ENCODE results near the gene LMF1. TPM values are rescaled to one million over a fixed set of nuclear protein-coding genes. Genes with fewer than 3 reads are reported as not detected.

The LMF1 gene
- total and polyA plus RNA-seq, 7 experiments from 2014 or later = 10.6 to 63.1 (median 41.3) TPM

DNA sequence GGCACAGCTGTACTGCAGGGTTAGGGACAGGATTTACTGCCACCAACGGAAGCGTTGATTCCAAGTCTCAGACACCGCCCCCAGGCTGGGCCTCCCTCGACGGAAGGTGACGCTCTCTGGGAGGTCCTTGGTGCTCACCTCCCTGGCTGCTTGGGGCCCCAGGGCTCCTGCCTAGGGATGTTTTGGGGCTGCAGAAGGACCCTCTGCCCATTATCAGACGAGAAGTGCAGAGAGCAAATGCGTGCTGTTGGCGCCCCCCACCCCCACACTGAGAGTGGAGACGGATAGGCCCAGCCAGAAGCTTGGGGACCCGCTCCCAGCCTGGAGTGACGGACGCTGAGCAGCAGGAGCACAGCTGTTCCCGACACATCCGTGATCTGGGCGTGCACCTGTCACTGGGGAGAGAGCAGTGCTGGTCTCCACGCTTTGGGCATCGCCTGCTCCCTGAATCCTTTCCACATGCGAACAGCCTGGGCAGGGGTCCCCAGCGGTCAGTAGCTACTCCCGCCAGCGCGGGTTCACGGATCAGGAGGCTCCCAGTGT lies 5.7 kb upstream of the LMF1 start:
- Mint-ChIP-seq H3K4me1 (peaks cover 6 to 38% (median 27%) of the 10 kb centered on the region in 7 donors), H3K27ac (peak overlapping the region in 5 of 9 donors; percentile 33 to 81 (median 49)), H3K36me3 (no peaks in the 10 kb centered on the region), H3K4me3 (peak overlapping the region in 2 of 10 donors; percentile 12 to 16), H3K27me3 (peaks cover 0 to 25% (median 0%) of the 10 kb centered on the region in 5 donors), H3K9me3 (peaks cover 0 to 3% (median 0%) of the 10 kb centered on the region in 11 donors)
- no peaks in the 10 kb centered on the region for H3K9me3 ChIP-seq (ENCODE audit: control insufficient read depth in 2 of 3, low read length in 3 of 3)
- CTCF ChIA-PET = interaction anchor here (1.6 kb wide), 1 partner anchor 79 kb away, joined by 4 read pairs; no protein-coding TSS in a partner anchor
- ATAC-seq (peak; percentile 68), DNase-seq (peak in 6 of 9 donors; percentile 44 to 66 (median 52))
- H3K36me3 ChIP-seq (ENCODE audit: control insufficient read depth in 2 of 3, insufficient read depth in 3 of 3, low read length in 3 of 3) = peaks cover 0 to 3% (median 0%) of the 10 kb centered on the region in 3 experiments
- peak overlapping the region; percentile 46 for H3K27ac ChIP-seq (ENCODE audit: low read depth, low read length)
- no peak overlapping the region for H3K4me3 ChIP-seq (ENCODE audit: low read length)
- intact Hi-C loops (cut with micrococcal nuclease) = loop anchor here in 1 of 2 donors (10.0 kb wide), 1 partner anchor 262 kb away; the partner anchor contains the start of gene METRN
- H3K4me1 ChIP-seq (ENCODE audit: control insufficient read depth in 2 of 2, insufficient read depth in 2 of 2, low read length in 2 of 2) = peaks cover 0 to 21% of the 10 kb centered on the region in 2 donors
- POLR2A ChIA-PET = interaction anchor here (1.2 kb wide), 1 partner anchor 12 kb away, joined by 4 read pairs; no protein-coding TSS in a partner anchor
- H3K27me3 ChIP-seq (ENCODE audit: control insufficient read depth in 2 of 2, insufficient read depth in 2 of 2, low read length in 2 of 2) = no peaks in the 10 kb centered on the region

DNA sequence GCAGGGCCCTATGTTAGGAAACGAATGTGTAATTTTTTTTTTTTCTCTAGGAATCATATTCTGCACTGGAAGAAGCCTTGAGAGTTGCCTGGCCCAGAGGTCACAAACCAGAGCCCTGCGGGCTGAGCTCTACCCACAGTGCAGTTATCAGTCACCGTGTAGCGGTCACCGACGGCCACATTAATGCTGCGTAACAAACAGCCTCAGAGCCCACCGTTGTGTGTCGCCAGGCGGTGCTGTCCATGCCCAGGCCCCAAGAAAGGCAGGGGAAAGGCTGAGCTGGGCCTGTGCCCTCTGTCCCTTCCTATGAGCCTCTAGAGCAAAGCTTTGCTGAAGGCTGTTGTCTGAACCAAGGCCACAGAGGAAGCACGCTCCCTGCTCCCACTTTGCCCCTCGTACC lies 4.5 kb upstream of the LMF1 start:
- Histone ChIP-seq H3K4me1 (ENCODE audit: control insufficient read depth in 2 of 2, insufficient read depth in 2 of 2, low read length in 2 of 2) (peaks cover 0 to 26% of the 10 kb centered on the region in 2 donors), H3K36me3 (ENCODE audit: control insufficient read depth in 2 of 3, insufficient read depth in 3 of 3, low read length in 3 of 3) (no peaks in the 10 kb centered on the region), H3K9me3 (ENCODE audit: control insufficient read depth in 2 of 3, low read length in 3 of 3) (no peaks in the 10 kb centered on the region), H3K27ac (ENCODE audit: low read depth, low read length) (no peak overlapping the region), H3K4me3 (ENCODE audit: low read length) (no peak overlapping the region), H3K27me3 (ENCODE audit: control insufficient read depth in 2 of 2, insufficient read depth in 2 of 2, low read length in 2 of 2) (no peaks in the 10 kb centered on the region)
- Mint-ChIP-seq H3K4me3 (no peak overlapping the region), H3K27me3 (peaks cover 0 to 22% (median 0%) of the 10 kb centered on the region in 5 donors), H3K9me3 (no peaks in the 10 kb centered on the region), H3K36me3 (no peaks in the 10 kb centered on the region), H3K27ac (peak overlapping the region in 2 of 9 donors; percentile 4 to 53), H3K4me1 (peaks cover 7 to 39% (median 30%) of the 10 kb centered on the region in 7 donors)
- intact Hi-C loops (cut with micrococcal nuclease) = loop anchor here in 1 of 2 donors (10.0 kb wide), 1 partner anchor 260 kb away; the partner anchor contains the start of gene METRN
- ChIA-PET CTCF (no interaction called here), POLR2A (no interaction called here)
- ATAC-seq = no peak
- no peak for DNase-seq

DNA sequence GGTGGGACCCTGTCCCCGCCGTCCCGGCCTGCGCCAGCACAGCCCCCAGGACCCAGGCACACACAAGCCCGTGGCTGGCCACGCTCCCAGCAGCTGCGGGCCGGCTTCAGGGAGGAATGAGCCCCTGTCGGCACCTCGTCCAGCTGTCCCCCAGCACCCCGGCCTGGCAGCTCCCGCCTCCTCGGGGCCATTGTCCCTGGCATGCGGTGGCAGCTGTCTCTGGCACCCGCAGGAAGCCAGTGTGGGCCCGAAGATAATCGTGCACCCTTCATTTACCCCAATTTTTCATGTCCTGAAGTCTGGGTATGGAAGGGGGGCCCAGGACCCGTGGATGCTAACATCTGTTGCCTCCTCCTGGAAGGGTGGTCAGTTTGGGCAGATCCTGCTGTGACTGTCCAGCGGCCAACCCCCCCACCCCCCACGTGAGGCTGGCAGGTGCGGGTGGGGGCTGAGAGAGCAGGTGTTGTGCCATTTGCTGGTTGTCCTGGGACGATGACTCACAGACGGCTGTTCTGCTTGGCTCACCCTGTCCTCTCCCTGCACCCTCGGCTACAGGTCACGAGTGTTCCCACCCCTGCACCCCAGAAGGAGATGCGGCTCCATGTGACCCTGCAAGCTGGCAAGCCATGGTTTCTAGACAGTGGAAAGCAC lies 4.0 kb upstream of the LMF1 start:
- Mint-ChIP-seq H3K27ac (no peak overlapping the region), H3K4me3 (no peak overlapping the region), H3K4me1 (peaks cover 9 to 41% (median 30%) of the 10 kb centered on the region in 7 donors), H3K36me3 (no peaks in the 10 kb centered on the region), H3K27me3 (peaks cover 0 to 22% (median 0%) of the 10 kb centered on the region in 5 donors), H3K9me3 (no peaks in the 10 kb centered on the region)
- ATAC-seq = no peak
- no peaks in the 10 kb centered on the region for H3K36me3 ChIP-seq (ENCODE audit: control insufficient read depth in 2 of 3, insufficient read depth in 3 of 3, low read length in 3 of 3)
- CTCF ChIA-PET = no interaction called here
- H3K4me3 ChIP-seq (ENCODE audit: low read length) = no peak overlapping the region
- H3K27ac ChIP-seq (ENCODE audit: low read depth, low read length) = no peak overlapping the region
- intact Hi-C loops (cut with micrococcal nuclease) = loop anchor here in 1 of 2 donors (5.0 to 10.0 kb wide), 2 partner anchors 187 to 260 kb away; partner anchors contain the start of genes CHTF18, METRN and RPUSD1
- H3K27me3 ChIP-seq (ENCODE audit: control insufficient read depth in 2 of 2, insufficient read depth in 2 of 2, low read length in 2 of 2) = no peaks in the 10 kb centered on the region
- no peak for DNase-seq
- H3K4me1 ChIP-seq (ENCODE audit: control insufficient read depth in 2 of 2, insufficient read depth in 2 of 2, low read length in 2 of 2) = peaks cover 3 to 27% of the 10 kb centered on the region in 2 donors
- POLR2A ChIA-PET = no interaction called here
- H3K9me3 ChIP-seq (ENCODE audit: control insufficient read depth in 2 of 3, low read length in 3 of 3) = no peaks in the 10 kb centered on the region

DNA sequence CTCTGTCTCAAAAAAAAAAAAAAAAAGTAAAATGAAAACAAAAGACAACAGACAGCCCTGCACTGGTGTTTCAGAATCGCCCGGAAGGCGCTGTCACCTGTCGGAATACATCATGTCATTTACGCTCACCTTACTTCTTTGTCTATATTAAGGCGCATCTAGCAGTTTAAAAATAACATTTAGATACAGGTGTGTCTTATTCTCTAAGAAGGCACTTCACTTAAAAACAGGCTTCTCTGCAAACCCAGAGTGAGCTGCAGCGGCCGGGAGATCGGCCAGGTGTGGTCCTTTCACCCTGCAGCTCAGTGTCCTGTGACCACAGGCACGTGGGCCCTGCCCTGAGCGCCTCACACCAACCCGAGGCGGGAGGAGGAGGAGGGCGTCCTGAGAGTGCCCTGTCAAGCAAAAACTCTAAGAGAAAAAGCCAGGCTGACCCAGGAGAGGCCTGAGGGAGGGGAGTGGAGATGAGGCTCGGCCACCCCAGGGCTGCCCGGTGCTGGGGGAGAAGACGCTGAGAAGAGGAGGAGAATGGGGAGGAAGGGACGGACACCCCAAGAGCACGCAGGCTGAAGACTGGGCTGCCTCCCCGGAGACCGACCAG lies 3.3 kb upstream of the LMF1 start:
- ChIA-PET POLR2A (interaction anchor here (7.5 kb wide), 1 partner anchor 8 kb away, joined by 66 read pairs; the partner anchor contains the start of gene SOX8), CTCF (no interaction called here)
- H3K27ac Mint-ChIP-seq = no peak overlapping the region
- no peaks in the 10 kb centered on the region for H3K36me3 Mint-ChIP-seq
- H3K4me1 Mint-ChIP-seq = peaks cover 11 to 47% (median 36%) of the 10 kb centered on the region in 7 donors
- DNase-seq (no peak), ATAC-seq (no peak)
- peaks cover 0 to 17% (median 0%) of the 10 kb centered on the region in 5 donors for H3K27me3 Mint-ChIP-seq
- no peak overlapping the region for H3K4me3 Mint-ChIP-seq
- Histone ChIP-seq H3K27ac (ENCODE audit: low read depth, low read length) (no peak overlapping the region), H3K9me3 (ENCODE audit: control insufficient read depth in 2 of 3, low read length in 3 of 3) (no peaks in the 10 kb centered on the region), H3K4me3 (ENCODE audit: low read length) (no peak overlapping the region), H3K4me1 (ENCODE audit: control insufficient read depth in 2 of 2, insufficient read depth in 2 of 2, low read length in 2 of 2) (peaks cover 6 to 31% of the 10 kb centered on the region in 2 donors), H3K36me3 (ENCODE audit: control insufficient read depth in 2 of 3, insufficient read depth in 3 of 3, low read length in 3 of 3) (no peaks in the 10 kb centered on the region), H3K27me3 (ENCODE audit: control insufficient read depth in 2 of 2, insufficient read depth in 2 of 2, low read length in 2 of 2) (no peaks in the 10 kb centered on the region)
- intact Hi-C loops (cut with micrococcal nuclease) = loop anchor here in 1 of 2 donors (5.0 to 10.0 kb wide), 2 partner anchors 187 to 259 kb away; partner anchors contain the start of genes CHTF18, METRN and RPUSD1
- H3K9me3 Mint-ChIP-seq = no peaks in the 10 kb centered on the region

DNA sequence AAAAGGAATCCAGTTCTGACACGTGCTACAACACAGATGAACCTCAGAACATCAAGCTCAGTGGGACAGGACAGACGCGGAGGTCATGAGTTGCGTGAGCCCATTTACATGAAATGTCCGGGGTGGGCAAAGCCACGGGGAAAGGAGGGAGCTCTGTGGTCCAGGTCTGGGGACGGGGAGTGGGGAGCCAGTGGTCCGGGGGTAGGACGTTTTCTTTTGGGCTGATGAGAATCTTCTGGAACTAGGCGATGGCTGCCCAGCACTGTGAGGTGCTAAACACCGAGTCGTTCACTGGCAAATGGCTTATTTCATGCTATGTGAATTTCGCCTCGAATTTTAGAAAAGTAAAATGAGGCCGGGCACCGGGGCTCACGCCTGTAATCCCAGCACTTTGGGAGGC lies 2.6 kb upstream of the LMF1 start:
- Histone ChIP-seq H3K27ac (ENCODE audit: low read depth, low read length) (no peak overlapping the region), H3K4me1 (ENCODE audit: control insufficient read depth in 2 of 2, insufficient read depth in 2 of 2, low read length in 2 of 2) (peaks cover 6 to 31% of the 10 kb centered on the region in 2 donors), H3K27me3 (ENCODE audit: control insufficient read depth in 2 of 2, insufficient read depth in 2 of 2, low read length in 2 of 2) (no peaks in the 10 kb centered on the region), H3K36me3 (ENCODE audit: control insufficient read depth in 2 of 3, insufficient read depth in 3 of 3, low read length in 3 of 3) (no peaks in the 10 kb centered on the region), H3K4me3 (ENCODE audit: low read length) (no peak overlapping the region), H3K9me3 (ENCODE audit: control insufficient read depth in 2 of 3, low read length in 3 of 3) (no peaks in the 10 kb centered on the region)
- Mint-ChIP-seq H3K36me3 (peaks cover 0 to 2% (median 0%) of the 10 kb centered on the region in 5 donors), H3K4me3 (no peak overlapping the region), H3K4me1 (peaks cover 16 to 46% (median 42%) of the 10 kb centered on the region in 7 donors), H3K9me3 (no peaks in the 10 kb centered on the region), H3K27me3 (peaks cover 0 to 11% (median 0%) of the 10 kb centered on the region in 5 donors), H3K27ac (no peak overlapping the region)
- DNase-seq = no peak
- intact Hi-C loops (cut with micrococcal nuclease) = loop anchor here in 1 of 2 donors (5.0 to 10.0 kb wide), 2 partner anchors 186 to 259 kb away; partner anchors contain the start of genes CHTF18, METRN and RPUSD1
- POLR2A ChIA-PET = interaction anchor here (7.5 kb wide), 1 partner anchor 8 kb away, joined by 66 read pairs; the partner anchor contains the start of gene SOX8
- CTCF ChIA-PET = interaction anchor here (1.6 kb wide), 1 partner anchor 25 kb away, joined by 3 read pairs; no protein-coding TSS in a partner anchor
- ATAC-seq = no peak

Measured in naive thymus-derived CD4-positive, alpha-beta T cell (primary cell).